Right lung (tissue), 5 donors: ENCODE measurements around the gene FAM200B. TPM values are rescaled to one million over a fixed set of nuclear protein-coding genes. Genes with fewer than 3 reads are reported as not detected.

Experiments
- DNase-seq, 2 donors: peaks; one replicate each; pipeline ENCODE4 v3.0.0-alpha.2; 2013
- polyA plus RNA-seq, 5 donors: library from polyadenylated mRNA; unstranded; fragments of 120-200 nt; gene quantifications; one replicate each; pipeline versions ENCODE4 v1.2.1 to v1.2.3, GENCODE V29; 2013; ENCODE audit warnings: inconsistent platforms in 1 of 5, low replicate concordance in 1 of 5; ENCODE audit not compliant: insufficient read length in 5 of 5, insufficient read depth in 1 of 5

FAM200B gene
- polyA plus RNA-seq, 5 donors, result 39.5 to 57.4 (median 54.0) TPM

GRCh38 chr4:15694431-15694830, 12.8 kb downstream of the FAM200B start:
- no peak for DNase-seq

GRCh38 chr4:15695240-15695699, 13.6 kb downstream of the FAM200B start:
- no peak for DNase-seq

- DNase-seq, result no peak
Observed at GRCh38 chr4:15695729-15696128, 14.1 kb downstream of the FAM200B start.

GRCh38 chr4:15696866-15697265, 15.2 kb downstream of the FAM200B start:
- DNase-seq, result no peak

- peak; percentile 47 to 53 for DNase-seq
Observed at GRCh38 chr4:15702941-15703403, 21.3 kb downstream of the FAM200B start, which contains the start of gene BST1. TSS of gene BST1 (plus strand) at chr4:15703065. CDS start at chr4:15703145, 80 bp downstream.

GRCh38 chr4:15703439-15703838, 21.8 kb downstream of the FAM200B start:
- no peak for DNase-seq

GRCh38 chr4:15704129-15704528, 22.5 kb downstream of the FAM200B start:
- DNase-seq, result no peak

GRCh38 chr4:15706646-15707362, 25.2 kb downstream of the FAM200B start:
- DNase-seq, result no peak

GRCh38 chr4:15707363-15707715, 25.7 kb downstream of the FAM200B start:
- no peak for DNase-seq

- no peak for DNase-seq
Observed at GRCh38 chr4:15711762-15712161, 30.1 kb downstream of the FAM200B start.

- DNase-seq, result no peak
Observed at GRCh38 chr4:15712214-15712613, 30.6 kb downstream of the FAM200B start.

- no peak for DNase-seq
Observed at GRCh38 chr4:15714141-15714540, 32.5 kb downstream of the FAM200B start.

- peak; percentile 51 for DNase-seq
Observed at GRCh38 chr4:15714646-15715435, 33.2 kb downstream of the FAM200B start.

GRCh38 chr4:15716115-15716514, 34.5 kb downstream of the FAM200B start:
- DNase-seq, result no peak

- no peak for DNase-seq
Observed at GRCh38 chr4:15717086-15717485, 35.5 kb downstream of the FAM200B start.

GRCh38 chr4:15717657-15718416, 36.2 kb downstream of the FAM200B start:
- no peak for DNase-seq

- DNase-seq, result no peak
Observed at GRCh38 chr4:15718465-15718864, 36.8 kb downstream of the FAM200B start.

- DNase-seq, result no peak
Observed at GRCh38 chr4:15718959-15719358, 37.3 kb downstream of the FAM200B start.

- no peak for DNase-seq
Observed at GRCh38 chr4:15719506-15719905, 37.9 kb downstream of the FAM200B start.

- DNase-seq, result no peak
Observed at GRCh38 chr4:15720851-15721250, 39.2 kb downstream of the FAM200B start.

- DNase-seq, result no peak
Observed at GRCh38 chr4:15725608-15726007, 44.0 kb downstream of the FAM200B start.

- DNase-seq, result no peak
Observed at GRCh38 chr4:15729910-15730533, 48.4 kb downstream of the FAM200B start.
